ENCODE data around the gene CREB1. TPM values are rescaled to one million over a fixed set of nuclear protein-coding genes. Genes with fewer than 3 reads are reported as not detected.

The CREB1 gene
- total and polyA plus RNA-seq, 10 of the 15 experiments (the other 5 are each of a cell fraction or from before 2014, with no cell fraction given): 13.4 to 76.9 (median 39.5) TPM

DNA sequence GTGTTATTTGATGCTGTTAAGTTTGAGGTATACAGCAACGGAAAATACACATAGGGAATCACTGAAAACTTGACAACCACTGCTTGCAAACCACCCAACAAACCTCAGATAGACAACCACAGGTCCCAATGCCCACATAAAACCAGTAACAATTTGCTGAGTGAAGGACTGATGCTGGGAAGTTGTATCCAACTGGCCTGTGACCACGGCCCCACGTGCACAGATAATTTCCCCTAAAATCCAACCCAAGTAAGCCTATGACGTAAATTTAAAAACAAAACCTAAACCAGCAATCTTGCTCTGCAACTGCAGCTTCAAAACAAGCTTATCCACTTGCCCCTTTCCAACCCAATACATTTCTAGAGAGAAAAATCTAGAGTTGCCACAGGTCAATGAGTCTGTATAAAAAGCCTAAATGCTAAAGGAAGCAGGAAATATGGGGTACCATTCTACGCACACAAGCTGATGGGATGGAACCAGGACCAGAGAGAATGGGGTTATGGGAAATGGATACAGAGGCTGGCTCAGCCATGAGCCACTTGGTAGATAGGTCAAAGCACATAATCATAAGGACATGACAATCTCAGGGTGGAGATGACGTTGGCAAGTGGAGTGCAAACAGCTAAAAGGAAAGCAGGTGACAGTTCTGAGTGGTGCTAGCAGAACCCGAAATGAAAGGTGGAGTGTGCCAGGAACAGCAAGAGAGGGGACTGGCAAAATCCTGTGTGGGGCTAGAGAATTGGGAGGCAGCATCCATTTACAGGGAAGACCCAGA lies 27.8 kb upstream of the CREB1 start:
- Histone ChIP-seq H3K4me3 (no peak overlapping the region), H3K36me3 (ENCODE audit: control insufficient read depth in 2 of 2, insufficient read depth in 2 of 2, low read length in 1 of 2) (no peaks in the 10 kb centered on the region), H4K20me1 (ENCODE audit: control insufficient read depth, insufficient read depth) (no peaks in the 10 kb centered on the region), H3K4me1 (ENCODE audit: control insufficient read depth, insufficient read depth, low read length) (peaks cover 33% of the 10 kb centered on the region), H2AFZ (ENCODE audit: control insufficient read depth, low read depth, low read length) (no peak overlapping the region), H3K27ac (ENCODE audit: control insufficient read depth, insufficient read depth) (no peak overlapping the region), H3K9me3 (replicated peaks; ENCODE audit: control insufficient read depth, insufficient read depth, low read length) (no peaks in the 10 kb centered on the region), H3K9ac (ENCODE audit: control insufficient read depth, insufficient read depth, low read length) (no peak overlapping the region), H3K4me2 (ENCODE audit: control insufficient read depth, insufficient read depth) (no peak overlapping the region), H3K27me3 (replicated peaks in 1 of 2; ENCODE audit: control insufficient read depth in 2 of 2, insufficient read depth in 2 of 2, low read length in 1 of 2) (no peaks in the 10 kb centered on the region), H3K79me2 (ENCODE audit: control insufficient read depth, insufficient read depth, low read length) (no peaks in the 10 kb centered on the region)
- SMC1A ChIA-PET (ENCODE audit: uncharacterized antibody, unreplicated experiment): interaction anchor here (0.6 to 9.8 kb wide), 11 partner anchors 17 to 403 kb away, joined by 3 to 170 read pairs (median 3); partner anchors contain the start of gene CREB1
- no peak for ATAC-seq
- no TSS peak for BruUV-seq (replicated peaks)
- CTCF ChIA-PET: interaction anchor here (0.6 to 4.6 kb wide), 8 partner anchors 8 to 701 kb away, joined by 3 to 42 read pairs (median 3); partner anchors contain the start of genes CREB1 and METTL21A
- in situ Hi-C loops (cut with MboI) (no loop called here), intact Hi-C loops (cut with micrococcal nuclease; ENCODE audit: unreplicated experiment) (loop anchor here (2.0 kb wide), 1 partner anchor 27 kb away; the partner anchor contains the start of gene CREB1)
- POLR2A ChIA-PET: interaction anchor here (0.5 to 8.2 kb wide), 7 partner anchors 17 to 221 kb away, joined by 3 to 90 read pairs (median 8); partner anchors contain the start of genes CREB1 and METTL21A
- WGBS (ENCODE audit: insufficient coverage, insufficient replicate concordance, low lambda C conversion rate, missing lambda C conversion rate): 92% methylated on average over 7 of the region's 7 CpGs
- no peak for DNase-seq (ENCODE audit: low read depth, low spot score)
- RAD21 ChIA-PET (ENCODE audit: unreplicated experiment): interaction anchor here (1.1 to 5.0 kb wide), 5 partner anchors 15 to 123 kb away, joined by 3 to 90 read pairs (median 12); partner anchors contain the start of genes CREB1 and METTL21A
- no peak for TF ChIP-seq PML (IDR thresholded peaks at IDR 0.05; ENCODE audit: low read length)
- FAIRE-seq: no peak

- no TSS peak for BruUV-seq (replicated peaks)
- H3K4me1 ChIP-seq (ENCODE audit: control insufficient read depth, insufficient read depth, low read length): peaks cover 33% of the 10 kb centered on the region
- ChIA-PET CTCF (interaction anchor here (0.6 to 4.6 kb wide), 13 partner anchors 8 to 1253 kb away, joined by 3 to 42 read pairs (median 3); partner anchors contain the start of genes CREB1 and METTL21A), RAD21 (ENCODE audit: unreplicated experiment) (interaction anchor here (1.1 to 5.0 kb wide), 9 partner anchors 11 to 164 kb away, joined by 3 to 90 read pairs (median 5); partner anchors contain the start of genes CREB1 and METTL21A), POLR2A (interaction anchor here (0.5 to 8.2 kb wide), 13 partner anchors 12 to 221 kb away, joined by 3 to 90 read pairs (median 3); partner anchors contain the start of genes CREB1 and METTL21A), SMC1A (ENCODE audit: uncharacterized antibody, unreplicated experiment) (interaction anchor here (0.7 to 9.8 kb wide), 14 partner anchors 12 to 360 kb away, joined by 3 to 170 read pairs (median 4); partner anchors contain the start of genes CREB1 and METTL21A)
- intact Hi-C loops (cut with micrococcal nuclease; ENCODE audit: unreplicated experiment): loop anchor here (2.0 kb wide), 1 partner anchor 26 kb away; the partner anchor contains the start of gene CREB1
- H3K4me3 ChIP-seq: no peak overlapping the region
- WGBS (ENCODE audit: insufficient coverage, insufficient replicate concordance, low lambda C conversion rate, missing lambda C conversion rate): 1% methylated on average over 4 of the region's 4 CpGs
- ATAC-seq: peak; percentile 75
- no peak for FAIRE-seq
- H2AFZ ChIP-seq (ENCODE audit: control insufficient read depth, low read depth, low read length): peak overlapping the region; percentile 52
- H3K4me2 ChIP-seq (ENCODE audit: control insufficient read depth, insufficient read depth): peak overlapping the region; percentile 43; the same call in 1 of the 2 replicates
- H3K9ac ChIP-seq (ENCODE audit: control insufficient read depth, insufficient read depth, low read length): no peak overlapping the region
- H3K79me2 ChIP-seq (ENCODE audit: control insufficient read depth, insufficient read depth, low read length): no peaks in the 10 kb centered on the region
- no peaks in the 10 kb centered on the region for H3K36me3 ChIP-seq (ENCODE audit: control insufficient read depth in 2 of 2, insufficient read depth in 2 of 2, low read length in 1 of 2)
- no peaks in the 10 kb centered on the region for H3K9me3 ChIP-seq (replicated peaks; ENCODE audit: control insufficient read depth, insufficient read depth, low read length)
- in situ Hi-C loops (cut with MboI): no loop called here
- no peaks in the 10 kb centered on the region for H4K20me1 ChIP-seq (ENCODE audit: control insufficient read depth, insufficient read depth)
- DNase-seq (ENCODE audit: low read depth, low spot score): no peak
- peak overlapping the region; percentile 3 for H3K27ac ChIP-seq (ENCODE audit: control insufficient read depth, insufficient read depth)
- H3K27me3 ChIP-seq (replicated peaks in 1 of 2; ENCODE audit: control insufficient read depth in 2 of 2, insufficient read depth in 2 of 2, low read length in 1 of 2): no peaks in the 10 kb centered on the region
- TF ChIP-seq BMI1 (IDR thresholded peaks at IDR 0.05; ENCODE audit: borderline replicate concordance): no peak
- TF ChIP-seq SMC3 (IDR thresholded peaks at IDR 0.05; ENCODE audit: borderline replicate concordance, low read length): no peak
- no peak for TF ChIP-seq TARDBP (IDR thresholded peaks at IDR 0.05; ENCODE audit: borderline replicate concordance)
- TF ChIP-seq NFXL1 (IDR thresholded peaks at IDR 0.05; ENCODE audit: borderline replicate concordance): no peak
- TF ChIP-seq SMAD1 (IDR thresholded peaks at IDR 0.05; ENCODE audit: low read depth, partially characterized antibody): no peak
- TF ChIP-seq, protein P1, sequence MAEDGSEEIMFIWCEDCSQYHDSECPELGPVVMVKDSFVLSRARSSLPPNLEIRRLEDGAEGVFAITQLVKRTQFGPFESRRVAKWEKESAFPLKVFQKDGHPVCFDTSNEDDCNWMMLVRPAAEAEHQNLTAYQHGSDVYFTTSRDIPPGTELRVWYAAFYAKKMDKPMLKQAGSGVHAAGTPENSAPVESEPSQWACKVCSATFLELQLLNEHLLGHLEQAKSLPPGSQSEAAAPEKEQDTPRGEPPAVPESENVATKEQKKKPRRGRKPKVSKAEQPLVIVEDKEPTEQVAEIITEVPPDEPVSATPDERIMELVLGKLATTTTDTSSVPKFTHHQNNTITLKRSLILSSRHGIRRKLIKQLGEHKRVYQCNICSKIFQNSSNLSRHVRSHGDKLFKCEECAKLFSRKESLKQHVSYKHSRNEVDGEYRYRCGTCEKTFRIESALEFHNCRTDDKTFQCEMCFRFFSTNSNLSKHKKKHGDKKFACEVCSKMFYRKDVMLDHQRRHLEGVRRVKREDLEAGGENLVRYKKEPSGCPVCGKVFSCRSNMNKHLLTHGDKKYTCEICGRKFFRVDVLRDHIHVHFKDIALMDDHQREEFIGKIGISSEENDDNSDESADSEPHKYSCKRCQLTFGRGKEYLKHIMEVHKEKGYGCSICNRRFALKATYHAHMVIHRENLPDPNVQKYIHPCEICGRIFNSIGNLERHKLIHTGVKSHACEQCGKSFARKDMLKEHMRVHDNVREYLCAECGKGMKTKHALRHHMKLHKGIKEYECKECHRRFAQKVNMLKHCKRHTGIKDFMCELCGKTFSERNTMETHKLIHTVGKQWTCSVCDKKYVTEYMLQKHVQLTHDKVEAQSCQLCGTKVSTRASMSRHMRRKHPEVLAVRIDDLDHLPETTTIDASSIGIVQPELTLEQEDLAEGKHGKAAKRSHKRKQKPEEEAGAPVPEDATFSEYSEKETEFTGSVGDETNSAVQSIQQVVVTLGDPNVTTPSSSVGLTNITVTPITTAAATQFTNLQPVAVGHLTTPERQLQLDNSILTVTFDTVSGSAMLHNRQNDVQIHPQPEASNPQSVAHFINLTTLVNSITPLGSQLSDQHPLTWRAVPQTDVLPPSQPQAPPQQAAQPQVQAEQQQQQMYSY (CRISPR knock-in tag; IDR thresholded peaks at IDR 0.05): no peak
- no peak for TF ChIP-seq RBBP5 (conservative IDR thresholded peaks at IDR 0.05)
- no peak for TF ChIP-seq HCFC1 (IDR thresholded peaks at IDR 0.05; ENCODE audit: low read length)
- TF ChIP-seq EED (IDR thresholded peaks at IDR 0.05; ENCODE audit: low read depth): no peak
- TF ChIP-seq DPF2 (IDR thresholded peaks at IDR 0.05): 0 out of 2 replicates have a peak, but pooled peaks have one; percentile 37
- no peak for TF ChIP-seq RCOR1 (conservative IDR thresholded peaks at IDR 0.05; ENCODE audit: low read depth, low read length)
Observed at GRCh38 chr2:207502577-207503198, 27.1 kb upstream of the CREB1 start.
